IMR-90 (cell line): ENCODE data around the gene ANKFN1. TPM values are rescaled to one million over a fixed set of nuclear protein-coding genes. Genes with fewer than 3 reads are reported as not detected.

Experiments used
- ATAC-seq: fragments of 200-7000 bp; cut with Tn5 transposase; 2 replicates; pipeline ENCODE4 v1.9.1; 2020; ENCODE audit warnings: low read depth, mild to moderate bottlenecking, moderate library complexity
- BruUV-seq: library from RNA; stranded (reverse); fragments of 400-500 nt; replicated peaks from 2 replicates; lab custom pipeline; 2021; lab: Mats Ljungman, UMichigan
- CTCF ChIA-PET: fragments of 300-600 bp; formaldehyde crosslinking; extraction: SDS; loops from one replicate; lab custom pipeline; 2021; ENCODE audit warnings: antibody characterized with exemption; lab: Yijun Ruan, JAX
- POLR2A ChIA-PET: fragments of 300-600 bp; sonication (Branson Sonifier 250); formaldehyde crosslinking; loops from one replicate; lab custom pipeline; 2022; ENCODE audit warnings: antibody characterized with exemption; ENCODE audit not compliant: unreplicated experiment; lab: Charles Lee
- DNase-seq: peaks from one replicate; pipeline ENCODE4 v3.0.0; 2013
- H2AFZ ChIP-seq: replicated peaks from 2 replicates; pipeline ENCODE3; 2013; ENCODE audit warnings: low read length, mild to moderate bottlenecking; ENCODE audit not compliant: poor library complexity
- H2AK5ac ChIP-seq: 2 replicates; pipeline ENCODE4 v1.6.1; 2013; ENCODE audit warnings: low read depth, low read length, inconsistent platforms
- H2AK9ac ChIP-seq: replicated peaks from 2 replicates; pipeline ENCODE3; 2013; ENCODE audit warnings: mild to moderate bottlenecking, low read depth, low read length, moderate library complexity; ENCODE audit not compliant: poor library complexity
- H2BK120ac ChIP-seq: 2 replicates; pipeline ENCODE4 v1.6.1; 2013; ENCODE audit warnings: low read depth, low read length, inconsistent platforms
- H2BK15ac ChIP-seq: 3 replicates; pipeline ENCODE4 v1.6.1; 2013; ENCODE audit warnings: low read depth, low read length, inconsistent platforms
- H2BK20ac ChIP-seq: 2 replicates; pipeline ENCODE4 v1.6.1; 2013; ENCODE audit warnings: low read depth, mild to moderate bottlenecking, inconsistent platforms, low read length, moderate library complexity
- H2BK5ac ChIP-seq: 2 replicates; pipeline ENCODE4 v1.6.1; 2013; ENCODE audit warnings: mild to moderate bottlenecking, low read depth, low read length, inconsistent platforms; ENCODE audit not compliant: poor library complexity, severe bottlenecking
- H3K14ac ChIP-seq: replicated peaks from 2 replicates; pipeline ENCODE4 v1.6.1; 2013; ENCODE audit warnings: low read depth, low read length, inconsistent platforms
- H3K18ac ChIP-seq: 2 replicates; pipeline ENCODE4 v1.6.1; 2013; ENCODE audit warnings: low read depth, low read length, control low read depth
- H3K23ac ChIP-seq: 2 replicates; pipeline ENCODE4 v1.6.1; 2013; ENCODE audit warnings: low read depth, low read length, inconsistent platforms
- H3K27ac ChIP-seq: 2 replicates; pipeline ENCODE4 v1.5.1; 2013; ENCODE audit warnings: mild to moderate bottlenecking, control low read depth, low read length; ENCODE audit not compliant: insufficient read depth
- H3K27me3 ChIP-seq: 2 replicates; pipeline ENCODE4 v1.6.1; 2013; ENCODE audit warnings: low read length; ENCODE audit not compliant: control insufficient read depth, insufficient read depth
- H3K36me3 ChIP-seq: 2 replicates; pipeline ENCODE4 v1.6.1; 2013; ENCODE audit warnings: low read length, mixed read lengths; ENCODE audit not compliant: control insufficient read depth, insufficient read depth
- H3K4ac ChIP-seq: 2 replicates; pipeline ENCODE4 v1.6.1; 2013; ENCODE audit warnings: low read depth, low read length, inconsistent platforms
- H3K4me1 ChIP-seq: 2 replicates; pipeline ENCODE4 v1.6.1; 2013; ENCODE audit warnings: low read length, mixed read lengths; ENCODE audit not compliant: control insufficient read depth, insufficient read depth
- H3K4me2 ChIP-seq: 2 replicates; pipeline ENCODE4 v1.6.1; 2013; ENCODE audit warnings: low read depth, mild to moderate bottlenecking, control low read depth, low read length, moderate library complexity
- H3K4me3 ChIP-seq: 2 replicates; pipeline ENCODE4 v1.5.1; 2013; ENCODE audit warnings: low read depth, mild to moderate bottlenecking, control low read depth, low read length, moderate library complexity; ENCODE audit not compliant: insufficient read depth
- H3K56ac ChIP-seq: 2 replicates; pipeline ENCODE4 v1.6.1; 2013; ENCODE audit warnings: low read length, inconsistent platforms; ENCODE audit not compliant: insufficient read depth; ENCODE audit errors: extremely low read depth
- H3K79me1 ChIP-seq, 2 experiments: 2 replicates each; pipeline ENCODE4 v1.6.1; 2013; ENCODE audit warnings: low read length in 2 of 2, inconsistent platforms in 1 of 2, low read depth in 1 of 2
- H3K9ac ChIP-seq: 2 replicates; pipeline ENCODE4 v1.6.1; 2013; ENCODE audit warnings: low read depth, low read length, control low read depth
- H3K9me1 ChIP-seq: 2 replicates; pipeline ENCODE4 v1.6.1; 2013; ENCODE audit warnings: low read length, inconsistent platforms; ENCODE audit not compliant: insufficient read depth
- H3K9me3 ChIP-seq: 2 replicates; pipeline ENCODE4 v1.6.1; 2013; ENCODE audit warnings: low read length; ENCODE audit not compliant: control insufficient read depth, insufficient read depth
- H4K20me1 ChIP-seq: 2 replicates; pipeline ENCODE4 v1.6.1; 2013; ENCODE audit warnings: low read length, inconsistent platforms; ENCODE audit not compliant: insufficient read depth
- H4K5ac ChIP-seq: 2 replicates; pipeline ENCODE4 v1.6.1; 2013; ENCODE audit warnings: mild to moderate bottlenecking, low read depth, low read length, control low read depth
- H4K8ac ChIP-seq, 2 experiments: 2 replicates each; pipeline ENCODE4 v1.6.1; 2013; ENCODE audit warnings: low read depth in 2 of 2, low read length in 2 of 2, control low read depth in 1 of 2, inconsistent platforms in 1 of 2
- H4K91ac ChIP-seq: 2 replicates; pipeline ENCODE4 v1.6.1; 2013; ENCODE audit warnings: low read depth, low read length, inconsistent platforms; ENCODE audit not compliant: insufficient read depth
- POLR2A ChIP-seq: IDR thresholded peaks from 2 replicates; pipeline ENCODE4 v1.6.1; 2012; ENCODE audit warnings: mild to moderate bottlenecking, low read depth, low read length
- RAD21 ChIP-seq: IDR thresholded peaks from 2 replicates; pipeline ENCODE4 v1.6.1; 2012; ENCODE audit warnings: low read length, improper control_type of control experiment
- WGBS, 2 experiments: methylation state at CpG; one replicate each; pipeline versions ENCODE4 v1.1.5 to v1.1.7; 2013; ENCODE audit warnings: missing lambda C conversion rate in 2 of 2; ENCODE audit not compliant: insufficient read length in 1 of 2; ENCODE audit errors: extremely low coverage in 2 of 2; 5-methylcytosine and 5-hydroxymethylcytosine counted together
- dilution Hi-C: fragments of 300-500 bp; cut with HindIII; formaldehyde crosslinking; loops from one replicate; pipeline ENCODE4 v1.14.3; 2018; ENCODE audit warnings: low sequenced_read_pairs; ENCODE audit not compliant: unreplicated experiment
- in situ Hi-C: fragments of 300-500 bp; cut with MboI; formaldehyde crosslinking; loops from 3 replicates; pipeline ENCODE4 v1.14.3; 2019; ENCODE audit warnings: low sequenced_read_pairs, inconsistent platforms, mixed read lengths
- intact Hi-C: fragments of 100-400 bp; cut with micrococcal nuclease; formaldehyde crosslinking; loops from 2 replicates; pipeline ENCODE4 v1.10.0; 2022
- polyA plus RNA-seq, 3 experiments: library from polyadenylated mRNA; depleted of rRNA; stranded (reverse); fragments of >200 nt; gene quantifications; 2 replicates each; pipeline ENCODE4 v1.2.3, GENCODE V29; 2012; ENCODE audit warnings: low replicate concordance in 1 of 3
- total RNA-seq: library from RNA; depleted of rRNA; stranded (reverse); fragments of >200 nt; gene quantifications from 2 replicates; pipeline ENCODE4 v1.2.3, GENCODE V29; 2012

The ANKFN1 gene
- total and polyA plus RNA-seq, 2 of the 4 experiments (the other 2 are of a cell fraction), result not detected

GRCh38 chr17:56231693-56232092, 78.4 kb downstream of the ANKFN1 start:
- H2BK20ac ChIP-seq, result no peak overlapping the region
- H3K4me3 ChIP-seq, result no peak overlapping the region
- no peak overlapping the region for H3K56ac ChIP-seq
- H3K36me3 ChIP-seq, result no peaks in the 10 kb centered on the region
- no peaks in the 10 kb centered on the region for H3K9me3 ChIP-seq
- 71% methylated on average over 1 of the region's 5 CpGs; no CpG with 5 or more reads in 1 of the 2 experiments for whole genome bisulfite sequencing, 2 experiments
- no peak overlapping the region for H3K23ac ChIP-seq
- H4K20me1 ChIP-seq, result no peaks in the 10 kb centered on the region
- intact Hi-C loops, result no loop called here
- no peak overlapping the region for H2AK5ac ChIP-seq
- no peak for ATAC-seq
- dilution Hi-C loops, result no loop called here
- H3K4ac ChIP-seq, result no peak overlapping the region
- in situ Hi-C loops, result no loop called here
- POLR2A ChIA-PET, result no interaction called here
- H3K79me1 ChIP-seq, result no peaks in the 10 kb centered on the region
- H4K91ac ChIP-seq, result no peak overlapping the region
- no peak overlapping the region for H3K14ac ChIP-seq
- no peak overlapping the region for H3K4me2 ChIP-seq
- no peaks in the 10 kb centered on the region for H3K9me1 ChIP-seq
- no peak overlapping the region for H4K5ac ChIP-seq
- H4K8ac ChIP-seq, result no peak overlapping the region
- H3K9ac ChIP-seq, result no peak overlapping the region
- H2AFZ ChIP-seq, result no peak overlapping the region
- CTCF ChIA-PET, result interaction anchor here (0.9 to 1.4 kb wide), 4 partner anchors 8 to 91 kb away, joined by 3 to 4 read pairs (median 4); no protein-coding TSS in a partner anchor
- TF ChIP-seq RAD21 (no peak), POLR2A (no peak)
- H2BK120ac ChIP-seq, result no peak overlapping the region
- H3K27ac ChIP-seq, result no peak overlapping the region
- no peak overlapping the region for H2AK9ac ChIP-seq
- H3K4me1 ChIP-seq, result no peaks in the 10 kb centered on the region
- no peaks in the 10 kb centered on the region for H3K27me3 ChIP-seq
- H3K18ac ChIP-seq, result no peak overlapping the region
- no peak overlapping the region for H2BK5ac ChIP-seq
- BruUV-seq, result no TSS peak
- no peak overlapping the region for H2BK15ac ChIP-seq
- no peak for DNase-seq
